HEK293 (cell line): Measurements from ENCODE around the gene AKAP1.

Experiments
- CTCF ChIP-seq: fragments of 450-650 bp; formaldehyde crosslinking; IDR thresholded peaks from 2 replicates; pipeline ENCODE4 v1.5.1; 2016; ENCODE audit warnings: missing biosample characterization, missing genetic modification characterization
- MYNN ChIP-seq: fragments of 450-650 bp; formaldehyde crosslinking; IDR thresholded peaks from 2 replicates; pipeline ENCODE4 v1.5.1; 2016; ENCODE audit warnings: missing biosample characterization, missing genetic modification characterization, borderline replicate concordance
- SALL2 ChIP-seq: fragments of 450-650 bp; formaldehyde crosslinking; IDR thresholded peaks from 2 replicates; pipeline ENCODE4 v1.5.0; 2017; ENCODE audit warnings: missing biosample characterization, mild to moderate bottlenecking, missing genetic modification characterization, borderline replicate concordance
- ZNF274 ChIP-seq, 2 experiments: fragments of 200-500 bp in 1 of 2; fragments of 450-650 bp in 1 of 2; sonication (Bioruptor generic) in 1 of 2; formaldehyde crosslinking in 1 of 2; IDR thresholded peaks; 2 replicates each; pipeline versions ENCODE4 v1.5.1 to v1.6.1; 2014 to 2016; ENCODE audit warnings: borderline replicate concordance in 1 of 2, inconsistent platforms in 1 of 2, low read length in 1 of 2, missing biosample characterization in 1 of 2, missing genetic modification characterization in 1 of 2
- ZNF391 ChIP-seq: fragments of 450-650 bp; formaldehyde crosslinking; IDR thresholded peaks from 2 replicates; pipeline ENCODE4 v1.5.1; 2016; ENCODE audit warnings: low read depth, missing biosample characterization, missing genetic modification characterization, borderline replicate concordance
- ZNF544 ChIP-seq: fragments of 450-650 bp; formaldehyde crosslinking; IDR thresholded peaks from 2 replicates; pipeline ENCODE4 v1.5.0; 2017; ENCODE audit warnings: missing biosample characterization, missing genetic modification characterization
- ZNF600 ChIP-seq: fragments of 450-650 bp; formaldehyde crosslinking; IDR thresholded peaks from 2 replicates; pipeline ENCODE4 v1.5.1; 2016; ENCODE audit warnings: missing biosample characterization, missing genetic modification characterization
- ZNF629 ChIP-seq: fragments of 450-650 bp; formaldehyde crosslinking; IDR thresholded peaks from 2 replicates; pipeline ENCODE4 v1.5.1; 2017; ENCODE audit warnings: missing biosample characterization, missing genetic modification characterization
- TF ChIP-seq, protein P1 (sequence below): fragments of 450-650 bp; formaldehyde crosslinking; IDR thresholded peaks from 2 replicates; pipeline ENCODE4 v1.5.1; 2017; ENCODE audit warnings: missing biosample characterization, mild to moderate bottlenecking, missing genetic modification characterization, moderate library complexity

DNA sequence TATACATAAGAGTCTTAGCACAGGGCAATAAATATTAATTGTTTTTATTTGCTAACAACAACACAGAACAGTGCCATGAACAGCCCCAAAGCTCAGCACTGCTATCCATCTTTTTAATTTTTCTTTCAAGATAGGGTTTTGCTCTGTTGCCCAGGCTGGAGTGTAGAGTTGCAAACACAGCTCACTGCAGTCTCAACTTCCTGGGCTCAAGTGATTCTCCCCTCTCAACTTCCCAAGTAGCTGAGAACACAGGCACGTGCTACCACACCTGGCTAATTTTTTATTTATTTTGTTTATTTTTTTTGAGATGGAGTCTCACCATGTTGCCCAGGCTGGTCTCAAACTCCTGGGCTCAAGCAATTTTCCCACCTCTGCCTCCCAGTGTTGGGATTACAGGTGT lies 47.6 kb upstream of the AKAP1 start:
- TF ChIP-seq ZNF629 (tag by site-specific recombination) (no peak), CTCF (tag by site-specific recombination) (no peak), ZNF391 (tag by site-specific recombination) (no peak), ZNF274 (IDR thresholded peaks at IDR 0.05; ENCODE audit: low read length) (no peak), ZNF274 (tag by site-specific recombination; IDR thresholded peaks at IDR 0.05; ENCODE audit: borderline replicate concordance) (no peak), MYNN (tag by site-specific recombination) (no peak), SALL2 (tag by site-specific recombination) (no peak), ZNF600 (tag by site-specific recombination) (no peak), ZNF544 (no peak)
- TF ChIP-seq, protein P1, sequence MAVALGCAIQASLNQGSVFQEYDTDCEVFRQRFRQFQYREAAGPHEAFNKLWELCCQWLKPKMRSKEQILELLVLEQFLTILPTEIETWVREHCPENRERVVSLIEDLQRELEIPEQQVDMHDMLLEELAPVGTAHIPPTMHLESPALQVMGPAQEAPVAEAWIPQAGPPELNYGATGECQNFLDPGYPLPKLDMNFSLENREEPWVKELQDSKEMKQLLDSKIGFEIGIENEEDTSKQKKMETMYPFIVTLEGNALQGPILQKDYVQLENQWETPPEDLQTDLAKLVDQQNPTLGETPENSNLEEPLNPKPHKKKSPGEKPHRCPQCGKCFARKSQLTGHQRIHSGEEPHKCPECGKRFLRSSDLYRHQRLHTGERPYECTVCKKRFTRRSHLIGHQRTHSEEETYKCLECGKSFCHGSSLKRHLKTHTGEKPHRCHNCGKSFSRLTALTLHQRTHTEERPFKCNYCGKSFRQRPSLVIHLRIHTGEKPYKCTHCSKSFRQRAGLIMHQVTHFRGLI (tag by site-specific recombination) = no peak
